IPS-11a (cell line): ENCODE data around the gene GRIK3.

Source experiments
- H3K4me3 ChIP-seq: one replicate; pipeline ENCODE4 v1.5.1; 2013; ENCODE audit warnings: low read depth, low read length, control low read depth

The GRIK3 gene

GRCh38 chr1:36982709-36983108 is 51.6 kb downstream of the GRIK3 start:
- H3K4me3 ChIP-seq = no peak overlapping the region

- no peak overlapping the region for H3K4me3 ChIP-seq
Observed at GRCh38 chr1:36981771-36982622, 52.3 kb downstream of the GRIK3 start.

GRCh38 chr1:36981126-36981525 is 53.2 kb downstream of the GRIK3 start:
- H3K4me3 ChIP-seq = no peak overlapping the region

GRCh38 chr1:36977731-36978406 is 56.4 kb downstream of the GRIK3 start:
- H3K4me3 ChIP-seq = no peak overlapping the region

GRCh38 chr1:36975642-36976041 is 58.7 kb downstream of the GRIK3 start:
- H3K4me3 ChIP-seq = no peak overlapping the region

- H3K4me3 ChIP-seq = no peak overlapping the region
Observed at GRCh38 chr1:36973056-36973455, 61.3 kb downstream of the GRIK3 start.

- no peak overlapping the region for H3K4me3 ChIP-seq
Observed at GRCh38 chr1:36971852-36972618, 62.3 kb downstream of the GRIK3 start.

GRCh38 chr1:36968730-36969129 is 65.6 kb downstream of the GRIK3 start:
- H3K4me3 ChIP-seq = no peak overlapping the region

- no peak overlapping the region for H3K4me3 ChIP-seq
Observed at GRCh38 chr1:36966242-36966641, 68.1 kb downstream of the GRIK3 start.

GRCh38 chr1:36965275-36966159 is 68.8 kb downstream of the GRIK3 start:
- no peak overlapping the region for H3K4me3 ChIP-seq

- no peak overlapping the region for H3K4me3 ChIP-seq
Observed at GRCh38 chr1:36964830-36965229, 69.5 kb downstream of the GRIK3 start.

- H3K4me3 ChIP-seq = no peak overlapping the region
Observed at GRCh38 chr1:36963006-36963405, 71.3 kb downstream of the GRIK3 start.

GRCh38 chr1:36961062-36961615 is 73.2 kb downstream of the GRIK3 start:
- no peak overlapping the region for H3K4me3 ChIP-seq

GRCh38 chr1:36956570-36956969 is 77.7 kb downstream of the GRIK3 start:
- H3K4me3 ChIP-seq = no peak overlapping the region

- no peak overlapping the region for H3K4me3 ChIP-seq
Observed at GRCh38 chr1:36955016-36955415, 79.3 kb downstream of the GRIK3 start.

GRCh38 chr1:36953061-36953460 is 81.3 kb downstream of the GRIK3 start:
- no peak overlapping the region for H3K4me3 ChIP-seq

GRCh38 chr1:36951761-36952160 is 82.6 kb downstream of the GRIK3 start:
- H3K4me3 ChIP-seq = no peak overlapping the region

- H3K4me3 ChIP-seq = no peak overlapping the region
Observed at GRCh38 chr1:36951292-36951750, 83.0 kb downstream of the GRIK3 start.

- no peak overlapping the region for H3K4me3 ChIP-seq
Observed at GRCh38 chr1:36950604-36951291, 83.6 kb downstream of the GRIK3 start.

GRCh38 chr1:36948606-36949005 is 85.7 kb downstream of the GRIK3 start:
- H3K4me3 ChIP-seq = no peak overlapping the region
